NT2/D1 (cell line): ENCODE results near the gene TUBA1A.

ENCODE experiments used
- SUZ12 ChIP-seq: IDR thresholded peaks from 2 replicates; pipeline ENCODE4 v1.6.1; 2011; ENCODE audit not compliant: insufficient read length, insufficient read depth; ENCODE audit errors: extremely low read depth
- YY1 ChIP-seq: IDR thresholded peaks from 2 replicates; pipeline ENCODE4 v1.6.1; 2011; ENCODE audit not compliant: insufficient read length, insufficient read depth
- ZNF274 ChIP-seq: IDR thresholded peaks from 2 replicates; pipeline ENCODE4 v1.6.1; 2011; ENCODE audit warnings: mild to moderate bottlenecking, low read depth, low read length

- TF ChIP-seq YY1 = no peak
- no peak for TF ChIP-seq SUZ12
- no peak for TF ChIP-seq ZNF274
These were observed 39.8 kb upstream of the TUBA1A start for GRCh38 chr12:49228653-49229052.
